Heart left ventricle (tissue), 16 donors: Measurements from ENCODE around the gene TMIGD2. TPM values are rescaled to one million over a fixed set of nuclear protein-coding genes. Genes with fewer than 3 reads are reported as not detected.

Source experiments
- ATAC-seq, 4 donors: fragments of 200-7000 bp; cut with Tn5 transposase; one replicate each; pipeline ENCODE4 v1.9.1; 2020 to 2022; ENCODE audit warnings: moderate library complexity in 4 of 4, mild to moderate bottlenecking in 3 of 4, moderate number of reproducible peaks in 1 of 4
- DNase-seq, 5 donors: peaks; one replicate each; pipeline ENCODE4 v3.0.0-alpha.2; 2020
- H3K27ac ChIP-seq, 12 donors: fragments of 200-600 bp; sonication (generic) in 4 of 12; one replicate each; pipeline versions ENCODE4 v1.5.0 to v1.8.0; 2016 to 2022; ENCODE audit warnings: mild to moderate bottlenecking in 2 of 12
- H3K27me3 ChIP-seq, 9 donors: fragments of 200-600 bp; sonication (generic) in 2 of 9; one replicate each; pipeline versions ENCODE4 v1.5.1 to v1.8.0; 2016 to 2022; ENCODE audit warnings: mild to moderate bottlenecking in 3 of 9
- H3K36me3 ChIP-seq, 9 donors: fragments of 200-600 bp; sonication (generic) in 2 of 9; one replicate each; pipeline versions ENCODE4 v1.5.0 to v1.8.0; 2018 to 2022; ENCODE audit warnings: mild to moderate bottlenecking in 2 of 9
- H3K4me1 ChIP-seq, 12 donors: fragments of 200-600 bp; sonication (generic) in 4 of 12; one replicate each; pipeline versions ENCODE4 v1.5.0 to v1.8.0; 2016 to 2022; ENCODE audit warnings: mild to moderate bottlenecking in 3 of 12
- H3K4me3 ChIP-seq, 12 donors: fragments of 200-600 bp; sonication (generic) in 4 of 12; one replicate each; pipeline versions ENCODE4 v1.5.0 to v1.8.0; 2017 to 2022; ENCODE audit warnings: mild to moderate bottlenecking in 9 of 12, moderate library complexity in 4 of 12
- H3K9me3 ChIP-seq, 12 donors: fragments of 200-600 bp; sonication (generic) in 4 of 12; one replicate each; pipeline versions ENCODE4 v1.5.0 to v1.8.0; 2016 to 2022; ENCODE audit warnings: mild to moderate bottlenecking in 1 of 12
- CTCF ChIP-seq, 12 donors: fragments of 200-600 bp; sonication (generic) in 4 of 12; IDR thresholded peaks; one replicate each; pipeline versions ENCODE4 v1.5.0 to v1.8.0; 2018 to 2022; ENCODE audit warnings: antibody characterized with exemption in 12 of 12, mild to moderate bottlenecking in 5 of 12
- POLR2A ChIP-seq, 2 donors: fragments of 450-650 bp; IDR thresholded peaks; one replicate each; pipeline ENCODE4 v1.6.1; 2017; ENCODE audit warnings: antibody characterized with exemption in 2 of 2, mild to moderate bottlenecking in 2 of 2, moderate library complexity in 2 of 2
- WGBS, 4 donors: extraction: QIAGEN DNeasy Blood & Tissue Kit in 2 of 4; methylation state at CpG; one replicate each; pipeline versions ENCODE4 v1.1.5 to v1.1.7; 2013 to 2018; 5-methylcytosine and 5-hydroxymethylcytosine counted together
- intact Hi-C, 10 donors: fragments of 100-400 bp; cut with DNase I; formaldehyde crosslinking; loops; one replicate each; pipeline versions ENCODE4 v1.11.1 to v1.14.2; 2022
- polyA plus RNA-seq, 2 donors: library from polyadenylated mRNA; stranded (reverse); fragments of 200-250 nt; gene quantifications; one replicate each; pipeline ENCODE4 v1.2.3, GENCODE V29; 2013
- total RNA-seq, 9 donors: library from RNA; depleted of rRNA in 2 of 9; stranded (reverse); fragments of >200 nt in 2 of 9; fragmentation: NEBNext Ultra II Directional in 3 of 9; extraction: Animal tissue kit (Norgen Biotek cat#: 25700) in 3 of 9; gene quantifications; one replicate each; pipeline versions ENCODE4 v1.1.0 to v1.2.4, GENCODE V29; 2016 to 2023
- donor health status: ischemic (EF 13 %, LVEDD 7.1; RV severe dilation, severe dysfunction).
- donor health status: healthy with polysubstance abuse.
- donor health status: DM: no; HTN: yes; CAD: no.
- donor health status: DM: no; HTN: no; CAD: no.
- donor health status: ischemic (EF 25% LVEDD 6.9; RV normal size, moderate dysfunction).
- donor health status: ischemic (EF 25% LVEDD 5.7; RV mildly dilated, moderate dysfunction).
- donor health status: healthy.
- donor health status: DM: yes; HTN: yes; CAD: no.
- donor health status: ischemic (EF 35%, LVEDD 5.7; RV mildly dilated, moderate dysfunction).
- donor health status: nonischemic (EF 11% LVEDD 7.7; RV severe dilation, severe dysfunction).
- donor health status: DM: yes; HTN: yes; CAD: no.
- donor health status: PGD.
- donor health status: ischemic (EF 29% LVEDD 5.4; RV normal size, mild dysfunction).
- donor health status: nonischemic (EF 23%, LVEDD 6.1; RV moderate dilation, normal function).

The TMIGD2 gene
- total and polyA plus RNA-seq, 11 donors = 0.06 to 0.67 (median 0.25) TPM; not detected in 7

GRCh38 chr19:4268816-4269430 is 33.3 kb downstream of the TMIGD2 start:
- H3K9me3 ChIP-seq = peaks cover 0 to 6% (median 0%) of the 10 kb centered on the region in 12 donors
- peaks cover 0 to 7% (median 0%) of the 10 kb centered on the region in 12 donors for H3K4me1 ChIP-seq
- H3K36me3 ChIP-seq = peaks cover 0 to 82% (median 60%) of the 10 kb centered on the region in 9 donors
- WGBS, 4 donors = 88 to 92% (median 89%) methylated on average over 12 to 13 of the region's 13 CpGs
- no peak for DNase-seq
- no peak for ATAC-seq
- H3K4me3 ChIP-seq = no peak overlapping the region
- H3K27ac ChIP-seq = no peak overlapping the region
- intact Hi-C loops = loop anchor here (5.0 to 10.0 kb wide), 6 partner anchors 56 to 256 kb away; partner anchors contain the start of genes CHAF1A (in 3 of the 10) and SH3GL1 (in 3 of the 10)
- no peak for TF ChIP-seq CTCF (IDR thresholded peaks at IDR 0.05)
- TF ChIP-seq POLR2A (IDR thresholded peaks at IDR 0.05) = no peak
- no peaks in the 10 kb centered on the region for H3K27me3 ChIP-seq

- Histone ChIP-seq H3K4me3 (no peak overlapping the region), H3K9me3 (peaks cover 0 to 6% (median 0%) of the 10 kb centered on the region in 12 donors), H3K27ac (no peak overlapping the region), H3K36me3 (peaks cover 0 to 90% (median 64%) of the 10 kb centered on the region in 9 donors), H3K27me3 (no peaks in the 10 kb centered on the region), H3K4me1 (peaks cover 0 to 7% (median 0%) of the 10 kb centered on the region in 12 donors)
- no peak for DNase-seq
- ATAC-seq = peak in 1 of 4 donors; percentile 11
- TF ChIP-seq CTCF (IDR thresholded peaks at IDR 0.05) = peak in 2 of 12 donors; percentile 1 to 7
- no peak for TF ChIP-seq POLR2A (IDR thresholded peaks at IDR 0.05)
- intact Hi-C loops = loop anchor here (2.0 to 10.0 kb wide), 7 partner anchors 57 to 257 kb away; partner anchors contain the start of genes CHAF1A (in 3 of the 10) and SH3GL1 (in 3 of the 10)
- 82 to 92% (median 90%) methylated on average over 25 to 30 of the region's 30 CpGs for WGBS, 4 donors
These were observed 34.0 kb downstream of the TMIGD2 start for GRCh38 chr19:4267901-4268815.

DNA sequence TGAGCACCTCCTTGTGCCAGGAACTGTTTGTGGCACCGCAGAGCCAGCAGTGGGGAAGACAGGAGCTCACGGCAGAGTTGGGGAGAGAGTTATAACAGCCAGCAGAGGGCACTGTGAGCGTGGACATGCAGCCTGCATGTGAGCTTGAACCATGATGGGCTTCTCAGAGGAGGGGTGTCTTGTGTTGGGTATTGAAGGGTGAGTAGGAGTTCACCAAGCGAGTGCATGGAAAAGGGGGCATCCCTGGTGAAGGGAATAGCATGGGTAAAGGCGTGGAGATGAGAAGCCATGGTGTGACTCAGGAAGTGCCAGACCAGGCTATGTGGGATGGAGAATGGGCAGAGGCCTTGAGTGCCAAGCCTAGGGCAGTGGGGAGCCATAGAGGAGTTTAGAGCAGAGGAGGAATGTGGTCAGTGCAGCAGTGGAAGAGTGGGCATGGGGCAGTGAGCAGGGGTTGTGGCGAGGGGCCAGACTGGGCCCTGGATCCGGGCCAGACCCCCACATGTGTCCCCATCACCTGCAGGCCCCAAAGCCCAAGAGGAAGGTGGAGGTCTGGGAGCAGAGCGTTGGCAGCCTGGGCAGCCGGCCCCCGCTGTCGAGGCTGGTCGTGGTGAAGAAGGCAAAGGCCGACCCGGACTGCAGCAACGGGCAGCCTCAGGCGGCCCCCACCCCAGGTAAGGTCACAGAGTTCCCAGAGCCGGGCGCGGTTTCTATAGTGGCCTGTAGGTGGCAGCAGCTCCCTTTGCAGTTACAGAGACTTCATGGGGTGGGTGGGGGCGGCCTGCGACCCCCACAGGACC is 34.9 kb downstream of the TMIGD2 start:
- Histone ChIP-seq H3K4me3 (no peak overlapping the region), H3K9me3 (peaks cover 0 to 6% (median 0%) of the 10 kb centered on the region in 12 donors), H3K27me3 (no peaks in the 10 kb centered on the region), H3K27ac (no peak overlapping the region), H3K4me1 (peaks cover 0 to 7% (median 0%) of the 10 kb centered on the region in 12 donors), H3K36me3 (peaks cover 0 to 94% (median 72%) of the 10 kb centered on the region in 9 donors)
- WGBS, 4 donors = 45 to 53% (median 46%) methylated on average over 21 of the region's 21 CpGs
- ATAC-seq (peak in 3 of 4 donors; percentile 56 to 78 (median 72)), DNase-seq (peak in 3 of 5 donors; percentile 34 to 60 (median 43))
- TF ChIP-seq CTCF (IDR thresholded peaks at IDR 0.05) (peak; percentile 75 to 92 (median 84)), POLR2A (IDR thresholded peaks at IDR 0.05) (no peak)
- intact Hi-C loops = loop anchor here (2.0 to 10.0 kb wide), 7 partner anchors 58 to 258 kb away; partner anchors contain the start of genes CHAF1A (in 3 of the 10) and SH3GL1 (in 3 of the 10)
